ENCODE data around the gene SPEM3. TPM values are rescaled to one million over a fixed set of nuclear protein-coding genes. Genes with fewer than 3 reads are reported as not detected.
A peak's percentile ranks its signal among the peaks of the same experiment; 100 is the strongest.

The SPEM3 gene
- total and polyA plus RNA-seq, 2 donors (not counting 3 experiments of a cell fraction or from before 2014, with no cell fraction given): not detected

- H3K4me2 ChIP-seq (ENCODE audit: insufficient read depth, low read length): peak overlapping the region; percentile 63
- no peak overlapping the region for H3K27ac ChIP-seq (ENCODE audit: insufficient read depth, low read depth, low read length)
- H4K20me1 ChIP-seq (replicated peaks; ENCODE audit: control insufficient read depth, extremely low read depth, insufficient read depth, low read length): no peaks in the 10 kb centered on the region
- H3K79me2 ChIP-seq (ENCODE audit: control insufficient read depth, insufficient read depth, low read length): no peaks in the 10 kb centered on the region
- BruUV-seq (replicated peaks): no TSS peak
- intact Hi-C loops (cut with micrococcal nuclease) (no loop called here), dilution Hi-C loops (cut with MboI; ENCODE audit: extremely low pct_ligation_motif_present, low sequenced_read_pairs) (no loop called here)
- FAIRE-seq (peak; percentile 24), DNase-seq (ENCODE audit: low read depth, low spot score) (peak; percentile 26)
- H3K9me3 ChIP-seq (replicated peaks; ENCODE audit: control insufficient read depth, insufficient read depth, low read length): no peaks in the 10 kb centered on the region
- peaks cover 20 to 28% of the 10 kb centered on the region in 2 experiments for H3K27me3 ChIP-seq (ENCODE audit: control insufficient read depth in 2 of 2, insufficient read depth in 2 of 2, low read length in 2 of 2)
- peak overlapping the region; percentile 65 for H2AFZ ChIP-seq (ENCODE audit: low read depth, low read length)
- peaks cover 33% of the 10 kb centered on the region for H3K4me1 ChIP-seq (ENCODE audit: control insufficient read depth, extremely low read depth, insufficient read depth, low read length)
- no peak overlapping the region for H3K9ac ChIP-seq (replicated peaks; ENCODE audit: extremely low read depth, insufficient read depth, low read length)
- no peaks in the 10 kb centered on the region for H3K9me1 ChIP-seq (replicated peaks; ENCODE audit: control insufficient read depth, extremely low read depth, insufficient read depth, low read length)
- TF ChIP-seq CTCF (IDR thresholded peaks at IDR 0.05; ENCODE audit: extremely low read depth in 1 of 2, insufficient read depth in 1 of 2, low read depth in 1 of 2, low read length in 2 of 2) (no peak), EZH2 (IDR thresholded peaks at IDR 0.05; ENCODE audit: borderline replicate concordance, low read depth, low read length, severe bottlenecking) (peak; percentile 81), MYC (IDR thresholded peaks at IDR 0.05; ENCODE audit: low read depth, low read length) (no peak)
- H3K4me3 ChIP-seq (replicated peaks in 1 of 3; ENCODE audit: insufficient read depth in 1 of 3, low read depth in 1 of 3, low read length in 3 of 3): peak overlapping the region; percentile 27 to 30 (median 29)
- CTCF ChIA-PET: interaction anchor here (0.8 to 3.0 kb wide), 6 partner anchors 8 to 120 kb away, joined by 3 to 17 read pairs (median 3); partner anchors contain the start of gene PLSCR3
- POLR2A ChIA-PET: interaction anchor here (1.1 to 1.6 kb wide), 3 partner anchors 39 to 134 kb away, joined by 3 to 6 read pairs (median 5); partner anchors contain the start of genes POLR2A and ZBTB4
- H3K36me3 ChIP-seq (ENCODE audit: control insufficient read depth in 2 of 2, extremely low read depth in 1 of 2, insufficient read depth in 2 of 2, low read length in 2 of 2): no peaks in the 10 kb centered on the region
These were observed 11.6 kb downstream of the SPEM3 start for GRCh38 chr17:7440113-7440833.

DNA sequence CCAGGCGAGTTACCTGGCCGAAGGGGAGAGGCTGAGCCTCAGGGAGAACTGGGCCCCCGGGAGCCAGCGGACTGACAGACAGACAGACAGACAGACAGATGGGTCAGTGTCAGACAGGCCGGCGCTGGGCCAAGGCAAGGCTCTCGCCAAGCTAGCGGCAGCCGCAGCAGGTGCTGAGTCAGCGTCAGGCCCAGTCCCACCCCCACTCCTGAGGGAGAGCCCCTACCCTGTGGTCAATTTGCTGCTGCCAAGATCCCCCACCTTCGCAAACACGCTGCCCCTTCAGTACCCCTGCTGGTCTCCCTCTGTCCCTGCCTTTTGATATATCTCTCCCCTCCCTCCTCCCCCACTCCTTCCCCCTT lies 12.2 kb downstream of the SPEM3 start:
- Histone ChIP-seq H3K4me3 (replicated peaks in 1 of 3; ENCODE audit: insufficient read depth in 1 of 3, low read depth in 1 of 3, low read length in 3 of 3) (peak overlapping the region in 1 of 3 experiments; percentile 30), H3K4me2 (ENCODE audit: insufficient read depth, low read length) (peak overlapping the region; percentile 43), H3K79me2 (ENCODE audit: control insufficient read depth, insufficient read depth, low read length) (no peaks in the 10 kb centered on the region), H3K36me3 (ENCODE audit: control insufficient read depth in 2 of 2, extremely low read depth in 1 of 2, insufficient read depth in 2 of 2, low read length in 2 of 2) (no peaks in the 10 kb centered on the region), H3K4me1 (ENCODE audit: control insufficient read depth, extremely low read depth, insufficient read depth, low read length) (peaks cover 28% of the 10 kb centered on the region), H3K27me3 (ENCODE audit: control insufficient read depth in 2 of 2, insufficient read depth in 2 of 2, low read length in 2 of 2) (peaks cover 22 to 30% of the 10 kb centered on the region in 2 experiments), H3K9me1 (replicated peaks; ENCODE audit: control insufficient read depth, extremely low read depth, insufficient read depth, low read length) (no peaks in the 10 kb centered on the region), H3K27ac (ENCODE audit: insufficient read depth, low read depth, low read length) (no peak overlapping the region), H3K9me3 (replicated peaks; ENCODE audit: control insufficient read depth, insufficient read depth, low read length) (no peaks in the 10 kb centered on the region), H2AFZ (ENCODE audit: low read depth, low read length) (no peak overlapping the region), H3K9ac (replicated peaks; ENCODE audit: extremely low read depth, insufficient read depth, low read length) (no peak overlapping the region), H4K20me1 (replicated peaks; ENCODE audit: control insufficient read depth, extremely low read depth, insufficient read depth, low read length) (no peaks in the 10 kb centered on the region)
- FAIRE-seq (peak; percentile 62), DNase-seq (ENCODE audit: low read depth, low spot score) (peak; percentile 22)
- TF ChIP-seq CTCF (IDR thresholded peaks at IDR 0.05; ENCODE audit: extremely low read depth in 1 of 2, insufficient read depth in 1 of 2, low read depth in 1 of 2, low read length in 2 of 2) (no peak), GATA2 (IDR thresholded peaks at IDR 0.05; ENCODE audit: insufficient read depth, insufficient read length, low read depth, low read length) (no peak), MAX (IDR thresholded peaks at IDR 0.05; ENCODE audit: insufficient read depth, insufficient read length) (no peak), POLR2A (IDR thresholded peaks at IDR 0.05; ENCODE audit: low read depth, low read length) (no peak), EZH2 (IDR thresholded peaks at IDR 0.05; ENCODE audit: borderline replicate concordance, low read depth, low read length, severe bottlenecking) (no peak), JUN (IDR thresholded peaks at IDR 0.05; ENCODE audit: borderline replicate concordance, insufficient read depth, insufficient read length, low read depth) (no peak), FOS (IDR thresholded peaks at IDR 0.05; ENCODE audit: borderline replicate concordance, insufficient read depth, low read length) (no peak), MYC (IDR thresholded peaks at IDR 0.05; ENCODE audit: low read depth, low read length) (no peak)
- ChIA-PET CTCF (interaction anchor here (0.6 to 3.0 kb wide), 10 partner anchors 8 to 120 kb away, joined by 3 to 17 read pairs (median 3); partner anchors contain the start of gene PLSCR3), POLR2A (interaction anchor here (0.6 to 1.6 kb wide), 4 partner anchors 38 to 133 kb away, joined by 3 to 6 read pairs (median 4); partner anchors contain the start of genes POLR2A and ZBTB4)
- intact Hi-C loops (cut with micrococcal nuclease) (no loop called here), dilution Hi-C loops (cut with MboI; ENCODE audit: extremely low pct_ligation_motif_present, low sequenced_read_pairs) (no loop called here)
- BruUV-seq (replicated peaks): no TSS peak

Data from endothelial cell of umbilical vein (primary cell).